GM23338 (cell line): ENCODE measurements around the gene ST8SIA6.

ENCODE experiments used
- CREB1 ChIP-seq: fragments of 250-450 bp; sonication (Bioruptor Pico); IDR thresholded peaks from 2 replicates; pipeline ENCODE4 v1.5.0; 2020; ENCODE audit warnings: low read depth, mild to moderate bottlenecking, moderate library complexity
- CTCF ChIP-seq, 2 experiments: fragments of 200-600 bp in 1 of 2; sonication (generic) in 1 of 2; conservative IDR thresholded peaks; 2 replicates each; pipeline versions ENCODE4 v1.5.1 to v1.6.1; 2016 to 2017; ENCODE audit warnings: antibody characterized with exemption in 2 of 2, low read depth in 2 of 2, mild to moderate bottlenecking in 2 of 2, moderate library complexity in 1 of 2
- EZH2 ChIP-seq: fragments of 200-600 bp; sonication (generic); IDR thresholded peaks from one replicate; pipeline ENCODE4 v1.8.0; 2017; ENCODE audit warnings: antibody characterized with exemption, mild to moderate bottlenecking, low read depth; ENCODE audit not compliant: unreplicated experiment
- EZH2phosphoT487 ChIP-seq: fragments of 200-600 bp; sonication (generic); IDR thresholded peaks from one replicate; pipeline ENCODE4 v1.8.1; 2018; ENCODE audit warnings: antibody characterized with exemption; ENCODE audit not compliant: unreplicated experiment
- JUNB ChIP-seq: IDR thresholded peaks from one replicate; pipeline ENCODE4 v1.6.1; 2016; ENCODE audit warnings: antibody characterized with exemption; ENCODE audit not compliant: unreplicated experiment
- NANOG ChIP-seq: IDR thresholded peaks from 2 replicates; pipeline ENCODE4 v1.6.1; 2016; ENCODE audit warnings: antibody characterized with exemption, borderline replicate concordance
- POLR2AphosphoS5 ChIP-seq: IDR thresholded peaks from 2 replicates; pipeline ENCODE4 v1.6.1; 2016; ENCODE audit warnings: antibody characterized with exemption, low read depth
- TF ChIP-seq, protein P1 (sequence below): IDR thresholded peaks from one replicate; pipeline ENCODE4 v1.6.1; 2018; ENCODE audit warnings: antibody characterized with exemption; ENCODE audit not compliant: unreplicated experiment
- TF ChIP-seq, protein P2 (sequence below): fragments of 250-450 bp; sonication (Bioruptor Pico); IDR thresholded peaks from 2 replicates; pipeline ENCODE4 v1.5.0; 2020; ENCODE audit warnings: mild to moderate bottlenecking, moderate library complexity

DNA sequence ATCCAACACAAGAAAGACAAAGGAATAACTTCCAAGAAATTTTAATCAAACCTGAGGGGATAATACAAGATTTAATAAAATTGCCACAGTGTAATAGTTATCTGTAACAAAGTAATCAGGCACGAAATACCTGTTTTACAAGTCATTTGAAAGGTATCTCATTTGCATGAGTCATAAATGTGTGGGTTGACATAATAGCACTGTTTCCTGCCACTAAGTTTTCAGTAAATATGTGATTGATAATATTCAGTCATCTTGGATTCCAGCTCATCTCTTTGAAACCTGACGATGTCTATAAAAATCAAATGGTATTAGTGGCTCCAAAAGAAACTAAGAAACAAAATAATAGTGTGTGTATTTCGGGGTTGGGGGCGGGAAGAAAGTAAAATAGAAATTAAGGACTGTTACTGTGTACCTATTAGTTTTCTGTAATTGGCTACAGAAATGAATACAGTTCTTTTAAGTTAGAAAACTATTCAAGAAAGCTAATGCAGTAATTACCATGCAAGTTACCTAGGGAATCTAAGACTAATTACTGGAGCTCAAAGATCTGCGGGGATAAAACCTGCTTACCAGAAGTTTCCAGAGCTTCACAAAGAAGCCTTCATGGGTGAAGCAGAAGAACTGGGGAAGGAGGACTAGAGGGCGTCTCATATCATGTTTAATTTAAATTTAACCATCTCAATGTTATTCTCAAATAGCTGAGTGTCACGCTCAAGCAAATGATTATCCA lies 100.7 kb downstream of the ST8SIA6 start:
- TF ChIP-seq CTCF (conservative IDR thresholded peaks at IDR 0.05; ENCODE audit: low read depth in 2 of 2) (no peak), JUNB (no peak), EZH2 (no peak), POLR2AphosphoS5 (no peak), EZH2phosphoT487 (no peak), CREB1 (CRISPR knock-in tag) (no peak), NANOG (no peak)
- TF ChIP-seq, protein P1, sequence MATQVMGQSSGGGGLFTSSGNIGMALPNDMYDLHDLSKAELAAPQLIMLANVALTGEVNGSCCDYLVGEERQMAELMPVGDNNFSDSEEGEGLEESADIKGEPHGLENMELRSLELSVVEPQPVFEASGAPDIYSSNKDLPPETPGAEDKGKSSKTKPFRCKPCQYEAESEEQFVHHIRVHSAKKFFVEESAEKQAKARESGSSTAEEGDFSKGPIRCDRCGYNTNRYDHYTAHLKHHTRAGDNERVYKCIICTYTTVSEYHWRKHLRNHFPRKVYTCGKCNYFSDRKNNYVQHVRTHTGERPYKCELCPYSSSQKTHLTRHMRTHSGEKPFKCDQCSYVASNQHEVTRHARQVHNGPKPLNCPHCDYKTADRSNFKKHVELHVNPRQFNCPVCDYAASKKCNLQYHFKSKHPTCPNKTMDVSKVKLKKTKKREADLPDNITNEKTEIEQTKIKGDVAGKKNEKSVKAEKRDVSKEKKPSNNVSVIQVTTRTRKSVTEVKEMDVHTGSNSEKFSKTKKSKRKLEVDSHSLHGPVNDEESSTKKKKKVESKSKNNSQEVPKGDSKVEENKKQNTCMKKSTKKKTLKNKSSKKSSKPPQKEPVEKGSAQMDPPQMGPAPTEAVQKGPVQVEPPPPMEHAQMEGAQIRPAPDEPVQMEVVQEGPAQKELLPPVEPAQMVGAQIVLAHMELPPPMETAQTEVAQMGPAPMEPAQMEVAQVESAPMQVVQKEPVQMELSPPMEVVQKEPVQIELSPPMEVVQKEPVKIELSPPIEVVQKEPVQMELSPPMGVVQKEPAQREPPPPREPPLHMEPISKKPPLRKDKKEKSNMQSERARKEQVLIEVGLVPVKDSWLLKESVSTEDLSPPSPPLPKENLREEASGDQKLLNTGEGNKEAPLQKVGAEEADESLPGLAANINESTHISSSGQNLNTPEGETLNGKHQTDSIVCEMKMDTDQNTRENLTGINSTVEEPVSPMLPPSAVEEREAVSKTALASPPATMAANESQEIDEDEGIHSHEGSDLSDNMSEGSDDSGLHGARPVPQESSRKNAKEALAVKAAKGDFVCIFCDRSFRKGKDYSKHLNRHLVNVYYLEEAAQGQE = no peak
- TF ChIP-seq, protein P2, sequence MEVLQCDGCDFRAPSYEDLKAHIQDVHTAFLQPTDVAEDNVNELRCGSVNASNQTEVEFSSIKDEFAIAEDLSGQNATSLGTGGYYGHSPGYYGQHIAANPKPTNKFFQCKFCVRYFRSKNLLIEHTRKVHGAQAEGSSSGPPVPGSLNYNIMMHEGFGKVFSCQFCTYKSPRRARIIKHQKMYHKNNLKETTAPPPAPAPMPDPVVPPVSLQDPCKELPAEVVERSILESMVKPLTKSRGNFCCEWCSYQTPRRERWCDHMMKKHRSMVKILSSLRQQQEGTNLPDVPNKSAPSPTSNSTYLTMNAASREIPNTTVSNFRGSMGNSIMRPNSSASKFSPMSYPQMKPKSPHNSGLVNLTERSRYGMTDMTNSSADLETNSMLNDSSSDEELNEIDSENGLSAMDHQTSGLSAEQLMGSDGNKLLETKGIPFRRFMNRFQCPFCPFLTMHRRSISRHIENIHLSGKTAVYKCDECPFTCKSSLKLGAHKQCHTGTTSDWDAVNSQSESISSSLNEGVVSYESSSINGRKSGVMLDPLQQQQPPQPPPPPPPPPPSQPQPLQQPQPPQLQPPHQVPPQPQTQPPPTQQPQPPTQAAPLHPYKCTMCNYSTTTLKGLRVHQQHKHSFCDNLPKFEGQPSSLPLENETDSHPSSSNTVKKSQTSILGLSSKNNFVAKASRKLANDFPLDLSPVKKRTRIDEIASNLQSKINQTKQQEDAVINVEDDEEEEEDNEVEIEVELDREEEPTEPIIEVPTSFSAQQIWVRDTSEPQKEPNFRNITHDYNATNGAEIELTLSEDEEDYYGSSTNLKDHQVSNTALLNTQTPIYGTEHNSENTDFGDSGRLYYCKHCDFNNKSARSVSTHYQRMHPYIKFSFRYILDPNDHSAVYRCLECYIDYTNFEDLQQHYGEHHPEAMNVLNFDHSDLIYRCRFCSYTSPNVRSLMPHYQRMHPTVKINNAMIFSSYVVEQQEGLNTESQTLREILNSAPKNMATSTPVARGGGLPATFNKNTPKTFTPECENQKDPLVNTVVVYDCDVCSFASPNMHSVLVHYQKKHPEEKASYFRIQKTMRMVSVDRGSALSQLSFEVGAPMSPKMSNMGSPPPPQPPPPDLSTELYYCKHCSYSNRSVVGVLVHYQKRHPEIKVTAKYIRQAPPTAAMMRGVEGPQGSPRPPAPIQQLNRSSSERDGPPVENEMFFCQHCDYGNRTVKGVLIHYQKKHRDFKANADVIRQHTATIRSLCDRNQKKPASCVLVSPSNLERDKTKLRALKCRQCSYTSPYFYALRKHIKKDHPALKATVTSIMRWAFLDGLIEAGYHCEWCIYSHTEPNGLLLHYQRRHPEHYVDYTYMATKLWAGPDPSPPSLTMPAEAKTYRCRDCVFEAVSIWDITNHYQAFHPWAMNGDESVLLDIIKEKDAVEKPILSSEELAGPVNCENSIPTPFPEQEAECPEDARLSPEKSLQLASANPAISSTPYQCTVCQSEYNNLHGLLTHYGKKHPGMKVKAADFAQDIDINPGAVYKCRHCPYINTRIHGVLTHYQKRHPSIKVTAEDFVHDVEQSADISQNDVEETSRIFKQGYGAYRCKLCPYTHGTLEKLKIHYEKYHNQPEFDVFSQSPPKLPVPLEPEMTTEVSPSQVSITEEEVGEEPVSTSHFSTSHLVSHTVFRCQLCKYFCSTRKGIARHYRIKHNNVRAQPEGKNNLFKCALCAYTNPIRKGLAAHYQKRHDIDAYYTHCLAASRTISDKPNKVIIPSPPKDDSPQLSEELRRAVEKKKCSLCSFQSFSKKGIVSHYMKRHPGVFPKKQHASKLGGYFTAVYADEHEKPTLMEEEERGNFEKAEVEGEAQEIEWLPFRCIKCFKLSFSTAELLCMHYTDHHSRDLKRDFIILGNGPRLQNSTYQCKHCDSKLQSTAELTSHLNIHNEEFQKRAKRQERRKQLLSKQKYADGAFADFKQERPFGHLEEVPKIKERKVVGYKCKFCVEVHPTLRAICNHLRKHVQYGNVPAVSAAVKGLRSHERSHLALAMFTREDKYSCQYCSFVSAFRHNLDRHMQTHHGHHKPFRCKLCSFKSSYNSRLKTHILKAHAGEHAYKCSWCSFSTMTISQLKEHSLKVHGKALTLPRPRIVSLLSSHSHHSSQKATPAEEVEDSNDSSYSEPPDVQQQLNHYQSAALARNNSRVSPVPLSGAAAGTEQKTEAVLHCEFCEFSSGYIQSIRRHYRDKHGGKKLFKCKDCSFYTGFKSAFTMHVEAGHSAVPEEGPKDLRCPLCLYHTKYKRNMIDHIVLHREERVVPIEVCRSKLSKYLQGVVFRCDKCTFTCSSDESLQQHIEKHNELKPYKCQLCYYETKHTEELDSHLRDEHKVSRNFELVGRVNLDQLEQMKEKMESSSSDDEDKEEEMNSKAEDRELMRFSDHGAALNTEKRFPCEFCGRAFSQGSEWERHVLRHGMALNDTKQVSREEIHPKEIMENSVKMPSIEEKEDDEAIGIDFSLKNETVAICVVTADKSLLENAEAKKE = no peak
